SU-DHL-6 (cell line): ENCODE results near the gene CHRM2.

ENCODE experiments used
- EZH2phosphoT487 ChIP-seq: fragments of 200-600 bp; sonication (generic), shearing (Covaris generic); conservative IDR thresholded peaks from 2 replicates; pipeline ENCODE4 v1.6.1; 2018; ENCODE audit warnings: mild to moderate bottlenecking, antibody characterized with exemption, low read length, moderate library complexity, mixed read lengths
- TF ChIP-seq, protein P1 (sequence below): fragments of 200-600 bp; sonication (generic); IDR thresholded peaks from one replicate; pipeline ENCODE4 v1.5.1; 2017; ENCODE audit warnings: antibody characterized with exemption, mild to moderate bottlenecking, low read length, moderate library complexity; ENCODE audit not compliant: insufficient read depth, poor library complexity, severe bottlenecking

DNA sequence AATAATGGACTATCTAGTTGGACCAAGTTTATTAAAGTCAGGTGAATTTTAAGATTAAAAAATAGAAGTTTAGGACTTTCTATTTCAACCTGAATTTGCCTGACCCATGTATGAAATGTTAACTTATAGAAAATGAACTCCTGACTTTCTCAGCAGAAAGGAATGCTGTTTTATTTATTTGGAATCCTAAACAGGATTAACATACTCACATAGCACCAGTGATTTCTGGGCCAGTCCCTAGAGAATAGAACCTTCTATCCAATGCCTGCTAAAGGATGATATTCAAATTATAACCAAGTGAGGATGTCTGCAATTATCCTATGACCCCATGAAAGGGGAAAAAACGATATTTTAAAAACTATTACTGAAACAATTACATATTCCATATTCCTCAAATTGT, 148.8 kb downstream of the CHRM2 start:
- TF ChIP-seq, protein P1, sequence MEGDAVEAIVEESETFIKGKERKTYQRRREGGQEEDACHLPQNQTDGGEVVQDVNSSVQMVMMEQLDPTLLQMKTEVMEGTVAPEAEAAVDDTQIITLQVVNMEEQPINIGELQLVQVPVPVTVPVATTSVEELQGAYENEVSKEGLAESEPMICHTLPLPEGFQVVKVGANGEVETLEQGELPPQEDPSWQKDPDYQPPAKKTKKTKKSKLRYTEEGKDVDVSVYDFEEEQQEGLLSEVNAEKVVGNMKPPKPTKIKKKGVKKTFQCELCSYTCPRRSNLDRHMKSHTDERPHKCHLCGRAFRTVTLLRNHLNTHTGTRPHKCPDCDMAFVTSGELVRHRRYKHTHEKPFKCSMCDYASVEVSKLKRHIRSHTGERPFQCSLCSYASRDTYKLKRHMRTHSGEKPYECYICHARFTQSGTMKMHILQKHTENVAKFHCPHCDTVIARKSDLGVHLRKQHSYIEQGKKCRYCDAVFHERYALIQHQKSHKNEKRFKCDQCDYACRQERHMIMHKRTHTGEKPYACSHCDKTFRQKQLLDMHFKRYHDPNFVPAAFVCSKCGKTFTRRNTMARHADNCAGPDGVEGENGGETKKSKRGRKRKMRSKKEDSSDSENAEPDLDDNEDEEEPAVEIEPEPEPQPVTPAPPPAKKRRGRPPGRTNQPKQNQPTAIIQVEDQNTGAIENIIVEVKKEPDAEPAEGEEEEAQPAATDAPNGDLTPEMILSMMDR: no peak
- no peak for TF ChIP-seq EZH2phosphoT487
